Esophagus muscularis mucosa (tissue), 4 donors: ENCODE data around the gene SIK2.

Experiments
- CTCF ChIP-seq, 3 experiments: fragments of 200-600 bp in 2 of 3; fragments of 450-650 bp in 1 of 3; sonication (generic) in 2 of 3; IDR thresholded peaks; one replicate each; pipeline ENCODE4 v1.5.1; 2017 to 2019; ENCODE audit warnings: antibody characterized with exemption in 3 of 3, mild to moderate bottlenecking in 2 of 3, moderate library complexity in 1 of 3
- EP300 ChIP-seq: sonication (generic); formaldehyde crosslinking; IDR thresholded peaks from one replicate; pipeline ENCODE4 v1.6.1; 2017; ENCODE audit warnings: antibody characterized with exemption
- POLR2AphosphoS5 ChIP-seq, 2 donors: sonication (generic); formaldehyde crosslinking; IDR thresholded peaks; one replicate each; pipeline ENCODE4 v1.6.1; 2017; ENCODE audit warnings: antibody characterized with exemption in 2 of 2

GRCh38 chr11:111624608-111625007 is 22.4 kb downstream of the SIK2 start:
- TF ChIP-seq EP300 (no peak), POLR2AphosphoS5 (IDR thresholded peaks at IDR 0.05) (no peak), CTCF (IDR thresholded peaks at IDR 0.05) (no peak)
